GM10248 (cell line): Measurements from ENCODE around the gene TOB1.
A peak's percentile ranks its signal among the peaks of the same experiment; 100 is the strongest.

Source experiments
- CTCF ChIA-PET: fragments of 300-600 bp; sonication (Branson Sonifier 250); formaldehyde crosslinking; extraction: SDS; loops from one replicate; lab custom pipeline; 2021; ENCODE audit warnings: antibody characterized with exemption; lab: Yijun Ruan, JAX
- POLR2A ChIA-PET: fragments of 350-650 bp; sonication (Branson Sonifier 250); formaldehyde crosslinking; extraction: SDS; loops from one replicate; lab custom pipeline; 2020; ENCODE audit warnings: antibody characterized with exemption; lab: Yijun Ruan, JAX
- DNase-seq: peaks from one replicate; pipeline ENCODE4 v3.0.0; 2012; ENCODE audit errors: extremely low spot score
- TF ChIP-seq, protein P1 (sequence below): IDR thresholded peaks from 2 replicates; pipeline ENCODE4 v1.5.1; 2012; ENCODE audit warnings: mild to moderate bottlenecking, low read depth; ENCODE audit errors: extremely low read depth, missing control alignments, control extremely low read depth

The TOB1 gene

GRCh38 chr17:50817838-50818237, 48.3 kb downstream of the TOB1 start:
- DNase-seq, result no peak
- POLR2A ChIA-PET, result no interaction called here
- CTCF ChIA-PET, result interaction anchor here (0.7 to 8.9 kb wide), 11 partner anchors 9 to 132 kb away, joined by 3 to 79 read pairs (median 5); no protein-coding TSS in a partner anchor
- TF ChIP-seq, protein P1, sequence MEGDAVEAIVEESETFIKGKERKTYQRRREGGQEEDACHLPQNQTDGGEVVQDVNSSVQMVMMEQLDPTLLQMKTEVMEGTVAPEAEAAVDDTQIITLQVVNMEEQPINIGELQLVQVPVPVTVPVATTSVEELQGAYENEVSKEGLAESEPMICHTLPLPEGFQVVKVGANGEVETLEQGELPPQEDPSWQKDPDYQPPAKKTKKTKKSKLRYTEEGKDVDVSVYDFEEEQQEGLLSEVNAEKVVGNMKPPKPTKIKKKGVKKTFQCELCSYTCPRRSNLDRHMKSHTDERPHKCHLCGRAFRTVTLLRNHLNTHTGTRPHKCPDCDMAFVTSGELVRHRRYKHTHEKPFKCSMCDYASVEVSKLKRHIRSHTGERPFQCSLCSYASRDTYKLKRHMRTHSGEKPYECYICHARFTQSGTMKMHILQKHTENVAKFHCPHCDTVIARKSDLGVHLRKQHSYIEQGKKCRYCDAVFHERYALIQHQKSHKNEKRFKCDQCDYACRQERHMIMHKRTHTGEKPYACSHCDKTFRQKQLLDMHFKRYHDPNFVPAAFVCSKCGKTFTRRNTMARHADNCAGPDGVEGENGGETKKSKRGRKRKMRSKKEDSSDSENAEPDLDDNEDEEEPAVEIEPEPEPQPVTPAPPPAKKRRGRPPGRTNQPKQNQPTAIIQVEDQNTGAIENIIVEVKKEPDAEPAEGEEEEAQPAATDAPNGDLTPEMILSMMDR, result no peak

- DNase-seq, result peak; percentile 71
- ChIA-PET CTCF (interaction anchor here (0.7 to 8.9 kb wide), 18 partner anchors 8 to 186 kb away, joined by 3 to 79 read pairs (median 4); no protein-coding TSS in a partner anchor), POLR2A (no interaction called here)
- TF ChIP-seq, protein P1, result peak; percentile 66
Measured at GRCh38 chr17:50816771-50817751, 49.1 kb downstream of the TOB1 start.

DNA sequence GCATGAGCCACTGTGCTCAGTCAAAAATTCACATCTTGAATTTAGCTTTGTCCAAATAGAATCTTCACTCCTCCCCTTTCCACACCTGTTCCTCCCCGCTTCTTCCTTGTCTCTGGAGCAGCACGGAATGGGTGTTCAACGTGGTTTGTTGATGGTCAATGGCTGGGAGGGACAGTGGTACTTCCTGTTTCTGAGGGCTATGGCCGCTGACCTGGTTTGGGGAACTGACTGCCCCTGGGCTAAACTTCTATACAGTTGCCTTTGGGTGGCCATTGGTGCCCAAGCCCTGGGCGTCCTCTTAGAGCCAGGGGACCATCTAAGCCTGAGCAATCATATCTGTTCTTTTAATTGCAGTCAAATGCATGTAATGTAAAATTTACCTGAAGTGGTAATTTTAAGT, 49.9 kb downstream of the TOB1 start:
- ChIA-PET POLR2A (no interaction called here), CTCF (interaction anchor here (0.8 to 8.9 kb wide), 12 partner anchors 9 to 185 kb away, joined by 3 to 79 read pairs (median 5); no protein-coding TSS in a partner anchor)
- DNase-seq, result no peak
- TF ChIP-seq, protein P1, result no peak

DNA sequence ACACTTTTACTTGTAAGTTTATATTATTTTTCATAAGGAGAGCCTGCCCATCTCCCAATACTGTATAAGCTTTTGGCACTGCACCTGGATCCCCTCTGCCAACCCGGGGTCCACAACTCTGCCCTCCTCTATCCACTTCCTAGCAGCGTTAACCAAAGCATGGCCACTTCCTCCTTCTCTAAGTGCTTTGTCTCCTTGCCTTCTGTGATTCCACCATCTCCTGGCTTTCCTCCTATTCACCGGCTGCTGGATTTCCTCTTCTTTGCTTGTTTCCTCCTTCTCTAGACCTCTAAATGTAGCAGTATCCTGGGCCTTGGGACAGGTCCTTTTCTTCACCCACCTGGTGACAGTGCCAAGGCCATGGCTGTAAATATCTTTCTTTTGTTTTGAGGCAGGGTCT, 50.8 kb downstream of the TOB1 start:
- CTCF ChIA-PET, result interaction anchor here (0.7 to 8.9 kb wide), 4 partner anchors 14 to 48 kb away, joined by 3 to 79 read pairs (median 44); no protein-coding TSS in a partner anchor
- POLR2A ChIA-PET, result no interaction called here
- DNase-seq, result no peak
- TF ChIP-seq, protein P1, result no peak

- no peak for DNase-seq
- CTCF ChIA-PET, result interaction anchor here (1.1 to 8.9 kb wide), 6 partner anchors 17 to 340 kb away, joined by 3 to 79 read pairs (median 4); partner anchors contain the start of genes NME1 and WFIKKN2
- POLR2A ChIA-PET, result no interaction called here
- TF ChIP-seq, protein P1, result no peak
Measured at GRCh38 chr17:50813583-50813982, 52.6 kb downstream of the TOB1 start.
